ENCODE results near the gene NKX3-2. TPM values are rescaled to one million over a fixed set of nuclear protein-coding genes. Genes with fewer than 3 reads are reported as not detected.
A peak's percentile ranks its signal among the peaks of the same experiment; 100 is the strongest.

NKX3-2 gene
- polyA plus RNA-seq, 12 donors: 0.09 to 0.21 (median 0.12) TPM; not detected in 6

DNA sequence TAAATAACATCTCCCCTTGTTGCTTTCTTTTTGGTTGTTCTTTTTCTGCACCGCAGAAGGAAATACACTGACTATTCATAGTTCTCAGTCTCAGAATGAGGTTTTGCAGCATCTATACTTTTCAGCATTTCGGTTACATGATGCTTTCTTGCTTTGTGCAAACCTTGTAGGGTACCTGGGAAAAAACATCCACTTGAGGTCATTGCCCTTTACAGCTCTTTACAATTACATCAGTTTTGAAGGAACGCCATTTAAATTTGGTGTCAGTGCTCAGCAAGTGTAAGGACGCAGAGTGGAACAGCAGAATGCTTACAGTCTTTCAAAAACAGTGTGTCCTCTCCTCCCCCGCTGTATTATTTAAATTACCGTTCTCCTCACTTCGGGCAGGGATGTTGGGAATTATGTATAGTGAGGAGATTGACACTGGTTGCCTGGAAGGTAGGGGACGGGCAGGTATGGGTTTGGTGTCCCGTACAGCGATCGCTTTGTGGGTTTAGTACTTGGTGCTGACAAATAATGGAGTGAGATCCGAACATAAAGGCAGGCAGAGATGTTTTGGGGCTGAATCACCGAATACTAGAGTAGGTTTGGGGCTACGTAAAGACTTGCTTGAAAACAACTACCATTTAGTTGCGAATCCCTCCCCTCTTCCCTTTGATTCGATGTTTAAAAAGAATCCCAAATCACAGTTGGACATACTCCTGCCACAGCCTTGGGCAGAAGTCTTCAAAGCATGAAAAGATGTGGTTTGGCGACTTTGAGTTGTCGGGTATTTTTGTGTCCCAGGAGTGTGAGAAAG lies 2.0 kb upstream of the NKX3-2 start:
- no peak for DNase-seq

GRCh38 chr4:13545394-13545808 lies 1.1 kb upstream of the NKX3-2 start:
- no peak for DNase-seq

DNA sequence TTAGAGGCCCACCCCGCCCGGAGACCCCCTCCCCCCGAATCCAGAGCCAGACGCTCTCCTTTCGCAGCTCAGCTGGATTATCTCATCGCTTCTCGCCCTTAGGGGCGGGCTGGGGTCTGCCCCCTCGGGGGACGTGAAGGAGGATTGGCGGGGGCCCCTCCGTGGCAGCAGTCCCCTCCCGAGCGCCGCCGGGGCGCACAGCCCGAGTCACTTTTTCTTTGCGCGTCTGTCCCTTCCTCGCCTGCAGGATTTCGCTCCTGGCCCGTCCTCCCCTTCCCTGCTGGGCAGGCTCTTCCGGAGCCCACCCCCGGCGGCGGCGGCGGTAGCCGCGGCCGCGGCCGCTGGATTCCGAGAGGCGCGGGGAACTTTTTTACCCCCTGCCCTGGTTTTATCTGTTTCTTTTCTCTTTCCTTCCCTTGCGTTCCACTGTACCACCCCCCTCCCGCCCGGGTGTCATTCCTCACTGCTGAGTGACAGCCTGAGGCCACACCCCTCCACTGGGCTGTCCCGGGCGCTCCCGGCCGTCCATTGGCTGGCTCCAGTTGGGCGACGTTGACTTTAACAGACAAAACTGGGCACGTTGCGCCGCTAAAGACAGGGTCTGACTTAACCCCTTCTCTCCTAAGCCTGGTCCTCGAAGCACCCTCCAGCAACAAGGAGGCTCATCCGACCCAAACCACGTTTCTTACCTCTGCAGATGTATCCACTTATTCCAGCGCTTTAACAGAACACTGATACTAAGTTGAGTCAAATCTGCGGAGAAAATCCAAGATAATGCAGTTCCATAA lies 492 bp upstream of the NKX3-2 start:
- peak; percentile 81 for DNase-seq

DNA sequence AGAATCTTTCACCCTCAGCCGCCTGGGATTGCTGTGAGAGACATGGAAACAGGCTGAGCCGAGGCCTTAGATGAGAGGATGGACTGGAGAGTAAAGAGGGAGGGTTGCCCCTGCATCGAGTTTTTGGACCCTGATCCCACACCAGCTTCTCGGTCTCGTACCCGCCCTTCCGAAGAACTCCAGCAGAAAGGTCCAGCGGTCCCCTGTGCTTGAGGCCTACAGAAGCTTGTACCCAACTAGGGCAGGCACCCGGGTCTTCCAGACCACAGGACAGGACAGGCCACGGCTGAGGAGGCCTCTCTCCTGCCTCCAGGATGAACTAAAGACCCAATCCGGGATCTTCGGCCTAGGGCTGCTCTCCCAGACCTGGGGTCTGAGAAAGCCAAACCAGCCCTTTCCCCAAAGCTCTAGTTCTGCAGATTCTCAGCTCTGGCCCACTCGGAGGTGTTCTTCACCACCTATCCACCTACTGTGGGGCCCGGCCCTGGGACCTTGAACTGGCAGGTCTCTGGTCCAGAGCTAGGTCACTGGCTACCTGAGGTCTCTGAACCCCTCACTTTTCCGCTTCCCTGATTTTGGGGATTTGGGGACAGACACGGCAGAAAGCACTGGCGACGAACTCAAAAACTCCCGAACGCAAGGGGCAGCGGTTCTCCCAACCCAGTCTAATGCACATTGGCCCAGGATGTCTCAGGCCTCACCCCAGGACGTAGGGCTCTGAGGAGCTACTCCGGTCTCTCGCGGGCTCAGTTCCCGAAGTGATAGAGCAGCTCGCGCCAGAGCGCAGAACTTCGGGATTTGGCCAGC lies 1.1 kb downstream of the NKX3-2 start:
- DNase-seq: no peak

DNA sequence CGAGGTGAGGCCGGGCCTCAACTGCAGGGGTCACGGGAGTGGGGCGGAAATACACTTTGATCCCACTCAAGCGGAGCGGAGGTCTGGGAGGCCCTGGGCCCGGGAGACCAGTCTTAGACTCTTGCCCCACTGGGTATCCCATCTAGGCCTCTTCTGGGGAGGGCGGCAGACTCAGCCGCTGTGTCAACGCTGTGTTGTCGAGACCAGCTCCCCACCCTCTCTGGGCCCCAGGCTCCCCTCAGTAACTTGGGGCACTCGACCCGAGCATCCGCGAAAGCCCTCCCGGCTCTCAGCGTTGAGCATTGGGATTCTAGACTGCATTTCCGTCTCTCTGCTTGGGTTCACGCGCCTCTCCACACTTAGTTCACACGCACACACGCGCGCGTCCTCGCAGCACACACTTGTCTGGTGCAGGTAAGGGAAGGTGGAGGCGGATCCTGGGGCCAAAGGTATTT lies 1.7 kb downstream of the NKX3-2 start:
- DNase-seq: no peak

DNA sequence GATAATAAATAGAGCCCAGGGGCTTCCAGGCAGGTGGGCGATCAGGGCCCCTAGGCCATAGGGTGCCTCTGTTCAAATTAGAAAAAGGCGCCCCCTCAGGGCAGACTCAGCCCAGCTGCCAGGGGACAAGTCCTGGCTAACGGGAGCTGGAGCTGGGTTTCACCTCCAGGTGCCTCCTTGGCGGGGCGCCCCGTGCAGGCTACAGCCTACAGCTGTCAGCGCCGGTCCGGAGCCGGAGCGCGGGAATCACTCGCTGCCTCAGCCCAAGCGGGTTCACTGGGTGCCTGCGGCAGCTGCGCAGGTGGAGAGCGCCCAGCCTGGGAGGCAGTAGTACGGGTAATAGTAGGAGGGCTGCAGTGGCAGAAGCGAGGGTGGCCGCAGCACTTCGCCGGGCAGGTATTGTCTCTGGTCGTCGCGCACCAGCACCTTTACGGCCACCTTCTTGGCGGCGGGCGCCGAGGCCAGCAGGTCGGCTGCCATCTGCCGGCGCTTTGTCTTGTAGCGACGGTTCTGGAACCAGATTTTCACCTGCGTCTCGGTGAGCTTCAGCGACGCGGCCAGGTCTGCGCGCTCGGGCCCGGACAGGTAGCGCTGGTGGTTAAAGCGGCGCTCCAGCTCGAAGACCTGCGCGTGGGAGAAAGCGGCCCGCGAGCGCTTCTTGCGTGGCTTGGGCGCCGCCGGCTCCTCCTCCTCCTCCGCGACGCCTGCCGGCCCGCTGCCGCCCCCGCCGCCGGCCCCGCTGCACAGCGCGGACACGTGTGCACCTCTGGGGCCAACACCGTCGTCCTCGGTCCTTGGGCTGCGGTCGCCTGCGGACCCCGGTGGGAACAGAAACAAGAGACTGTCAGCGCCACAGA lies 2.4 kb downstream of the NKX3-2 start:
- DNase-seq: no peak

DNA sequence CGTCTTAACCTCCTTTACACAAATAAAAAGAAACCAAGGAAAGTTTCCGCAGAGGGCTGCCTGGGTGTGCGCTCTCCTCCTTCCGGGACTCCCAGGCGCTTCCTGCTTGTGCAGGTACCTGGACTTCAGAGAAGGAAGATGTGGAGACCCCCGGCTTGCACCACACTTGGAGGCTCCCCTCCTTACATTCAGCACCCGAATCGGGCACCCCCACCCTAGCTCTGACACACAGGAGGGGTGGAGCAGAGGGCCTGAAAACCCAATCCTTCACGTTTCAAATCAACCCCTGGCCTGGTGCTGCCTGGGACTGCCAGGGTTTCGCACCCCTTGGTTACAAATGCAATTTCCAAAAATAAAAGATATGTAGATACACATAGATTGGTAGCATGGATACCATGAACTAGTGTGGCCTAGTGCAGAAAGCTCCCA lies 3.1 kb downstream of the NKX3-2 start:
- DNase-seq: no peak

DNA sequence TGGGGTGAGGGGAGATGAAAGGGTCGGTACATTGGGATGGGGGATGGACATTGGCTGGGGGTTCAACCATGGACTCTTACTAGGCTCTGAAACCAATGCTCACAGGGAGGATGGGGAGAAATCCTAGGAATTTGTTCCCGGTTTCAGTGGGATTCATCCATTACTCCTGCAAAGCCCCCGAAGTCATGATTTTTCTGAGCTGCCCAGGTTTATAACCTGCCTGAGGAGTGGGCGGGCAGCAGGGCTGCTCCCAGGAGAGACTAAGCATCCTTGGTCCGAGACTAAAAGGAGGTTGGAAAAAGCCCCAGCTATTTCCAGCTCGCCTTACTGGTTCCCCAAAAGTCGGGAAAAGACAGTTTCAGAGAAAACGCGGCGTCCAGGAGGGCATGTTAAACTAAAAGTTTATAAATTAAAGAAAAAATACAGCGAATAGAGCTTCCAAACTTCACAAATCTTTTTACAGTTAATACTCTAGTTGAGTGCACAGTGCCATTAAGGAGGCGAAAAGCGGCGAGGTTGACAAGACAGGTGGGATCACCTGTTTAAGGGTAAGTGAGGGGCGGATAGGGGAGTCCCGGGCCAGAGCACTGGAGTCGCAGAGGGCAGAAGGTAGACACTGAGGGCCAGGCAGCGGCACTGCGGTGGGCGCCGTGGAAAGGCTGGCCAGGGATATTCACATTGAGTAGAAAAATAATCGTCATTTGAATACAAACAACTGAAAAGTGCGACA lies 3.7 kb downstream of the NKX3-2 start:
- DNase-seq: no peak

DNA sequence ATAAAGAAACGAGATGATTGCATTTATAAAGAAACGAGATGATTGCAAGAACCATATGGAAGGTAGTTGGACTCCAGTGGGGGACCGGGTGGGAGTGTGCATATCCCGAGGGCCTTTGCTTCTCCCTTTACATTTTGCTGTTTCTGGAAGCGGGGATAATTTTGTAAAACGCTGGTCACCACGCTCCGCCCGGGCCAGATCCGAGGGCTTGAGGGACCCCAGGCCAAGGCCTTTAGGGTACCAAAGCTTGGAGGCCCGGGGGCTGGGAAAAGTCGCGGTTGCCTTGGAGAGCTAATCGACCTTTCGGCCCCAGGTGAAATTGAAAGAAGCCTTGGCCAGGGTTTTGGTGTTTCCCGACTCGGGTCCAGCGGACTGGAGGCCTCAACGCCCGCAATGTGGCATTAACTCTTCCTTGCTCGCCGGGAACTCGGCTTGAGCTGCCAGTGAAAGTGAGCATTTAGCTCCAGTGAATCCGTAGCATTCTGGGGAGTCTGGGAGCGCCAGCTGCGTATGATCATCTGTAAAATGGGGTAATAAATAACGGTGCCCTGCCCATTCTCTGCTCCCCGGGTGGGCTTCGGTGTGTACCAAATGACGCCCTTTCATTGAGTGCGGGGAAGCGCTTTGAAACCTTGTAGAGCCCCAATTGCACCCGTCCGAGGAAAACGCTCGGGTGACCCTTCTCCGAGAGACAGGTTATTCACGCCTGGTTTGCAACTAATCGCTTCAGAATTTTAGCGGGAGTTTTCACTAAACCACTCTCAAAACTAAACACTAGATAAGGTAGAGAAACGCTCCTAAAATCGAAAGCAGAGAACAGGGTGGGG lies 4.5 kb downstream of the NKX3-2 start:
- no peak for DNase-seq

DNA sequence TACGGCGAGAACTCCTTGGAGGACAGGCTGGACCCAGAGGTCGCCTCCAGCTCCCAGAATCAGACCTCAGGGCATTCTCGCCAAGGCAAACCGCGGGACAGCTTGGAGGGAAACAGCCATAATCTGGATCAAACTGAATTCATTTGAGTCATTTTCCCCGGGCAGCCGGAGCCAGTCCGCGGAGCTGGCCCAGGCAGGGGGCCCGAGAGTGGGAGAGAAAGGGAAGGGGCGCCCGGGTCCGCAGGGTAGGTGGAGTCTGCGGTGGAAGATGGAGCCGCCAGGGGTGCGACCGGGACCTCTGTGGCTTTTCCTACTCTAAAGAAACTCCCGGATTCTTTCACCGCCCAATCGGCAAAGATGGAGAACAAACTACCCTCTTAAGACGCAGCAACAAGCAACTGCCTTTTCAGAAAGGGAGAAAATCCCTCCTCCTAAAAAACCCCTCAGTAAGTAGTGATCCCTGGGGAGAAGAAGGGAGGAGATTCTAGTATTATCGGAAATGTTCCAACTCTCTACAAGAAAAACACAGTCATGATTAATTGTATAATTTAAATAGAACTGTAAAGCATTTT lies 5.2 kb downstream of the NKX3-2 start:
- no peak for DNase-seq

DNA sequence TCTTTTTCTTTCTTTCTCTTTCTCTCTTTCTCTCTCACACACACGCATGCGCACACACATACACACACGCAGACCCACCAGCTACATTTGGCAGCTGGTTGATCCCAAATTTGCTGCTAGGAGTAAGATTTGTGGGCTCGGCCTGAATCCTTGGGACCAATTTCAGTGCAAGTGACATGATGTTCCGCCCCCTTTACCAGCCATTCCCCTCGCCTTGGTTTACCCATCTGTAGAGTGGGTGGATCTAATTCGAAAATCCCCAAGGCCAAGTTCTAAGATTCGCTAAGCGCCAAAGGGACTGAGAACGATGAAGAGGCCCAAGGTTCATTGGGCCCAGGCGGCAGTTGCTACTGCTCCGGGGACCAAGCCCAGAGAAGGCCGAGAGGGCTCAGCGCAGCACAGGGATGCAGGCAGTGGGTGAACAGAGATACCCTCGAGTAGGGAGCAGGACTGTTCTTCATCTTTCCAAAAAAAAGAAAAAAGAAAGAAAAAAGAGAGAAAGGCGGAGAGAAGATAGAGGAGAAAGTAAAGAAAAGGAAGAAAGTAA lies 5.8 kb downstream of the NKX3-2 start:
- no peak for DNase-seq

- DNase-seq: no peak
Measured at GRCh38 chr4:13537832-13538177, 6.5 kb downstream of the NKX3-2 start.

DNA sequence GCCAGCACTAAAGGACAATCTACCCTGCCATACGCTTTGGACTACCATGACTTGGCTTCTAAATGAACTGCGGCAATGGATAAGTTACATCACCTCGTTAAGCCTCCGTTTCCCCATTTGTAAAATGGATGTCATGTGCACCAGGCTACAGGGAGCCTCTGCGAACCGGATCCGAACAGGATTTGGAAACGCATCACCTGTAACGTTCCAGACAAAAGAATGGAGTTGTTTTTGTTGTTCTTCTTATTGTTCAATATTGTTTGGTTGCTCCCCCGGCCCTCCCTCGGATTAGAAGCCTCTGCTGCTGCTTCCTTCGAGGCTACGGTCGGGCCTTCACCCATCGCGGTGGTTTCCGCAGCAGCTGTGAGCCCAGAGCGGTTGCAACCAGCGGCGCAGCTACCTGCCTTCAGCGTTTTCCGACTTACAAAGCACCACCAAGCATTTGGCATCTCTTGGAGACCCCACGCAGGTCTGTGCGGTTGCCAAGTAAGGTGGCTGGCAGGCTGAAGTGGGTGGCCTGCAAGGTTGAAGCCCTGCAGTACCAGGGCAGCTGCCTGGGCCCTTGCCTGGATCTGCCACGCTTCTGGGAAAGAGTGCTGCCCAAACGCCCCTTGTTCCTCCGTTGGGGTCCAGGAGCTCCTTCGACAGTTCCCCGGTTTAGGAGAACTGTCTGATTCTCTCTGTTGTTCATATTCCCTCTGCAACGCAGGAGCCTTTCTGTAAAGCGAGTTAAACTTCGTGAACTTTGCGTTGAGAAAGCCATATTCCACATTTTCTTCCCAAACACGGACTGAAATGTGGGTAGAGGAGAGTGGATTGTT lies 7.1 kb downstream of the NKX3-2 start:
- no peak for DNase-seq

- DNase-seq: no peak
Measured at GRCh38 chr4:13536607-13537006, 7.7 kb downstream of the NKX3-2 start.

- DNase-seq: no peak
Measured at GRCh38 chr4:13535708-13536361, 8.5 kb downstream of the NKX3-2 start.

DNA sequence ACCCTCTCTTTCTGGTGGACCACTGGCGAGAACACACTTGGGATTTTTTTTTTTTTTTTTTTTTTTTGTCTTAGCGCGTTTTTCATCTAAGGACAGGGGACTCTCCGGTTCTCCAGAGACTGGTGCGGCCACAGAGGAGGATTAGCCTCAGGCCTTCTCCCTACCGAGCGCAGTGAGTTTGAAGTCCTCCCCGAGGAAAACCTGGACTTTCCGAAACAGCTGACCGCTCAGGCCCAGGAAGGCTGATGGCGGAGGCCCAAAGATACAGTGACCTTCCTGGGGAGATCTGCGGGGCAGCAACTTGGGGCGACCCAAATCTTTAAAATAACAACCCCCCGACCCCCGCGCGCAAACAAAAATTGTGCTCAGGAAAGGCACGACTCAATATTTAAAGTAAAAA lies 9.2 kb downstream of the NKX3-2 start:
- DNase-seq: no peak

DNA sequence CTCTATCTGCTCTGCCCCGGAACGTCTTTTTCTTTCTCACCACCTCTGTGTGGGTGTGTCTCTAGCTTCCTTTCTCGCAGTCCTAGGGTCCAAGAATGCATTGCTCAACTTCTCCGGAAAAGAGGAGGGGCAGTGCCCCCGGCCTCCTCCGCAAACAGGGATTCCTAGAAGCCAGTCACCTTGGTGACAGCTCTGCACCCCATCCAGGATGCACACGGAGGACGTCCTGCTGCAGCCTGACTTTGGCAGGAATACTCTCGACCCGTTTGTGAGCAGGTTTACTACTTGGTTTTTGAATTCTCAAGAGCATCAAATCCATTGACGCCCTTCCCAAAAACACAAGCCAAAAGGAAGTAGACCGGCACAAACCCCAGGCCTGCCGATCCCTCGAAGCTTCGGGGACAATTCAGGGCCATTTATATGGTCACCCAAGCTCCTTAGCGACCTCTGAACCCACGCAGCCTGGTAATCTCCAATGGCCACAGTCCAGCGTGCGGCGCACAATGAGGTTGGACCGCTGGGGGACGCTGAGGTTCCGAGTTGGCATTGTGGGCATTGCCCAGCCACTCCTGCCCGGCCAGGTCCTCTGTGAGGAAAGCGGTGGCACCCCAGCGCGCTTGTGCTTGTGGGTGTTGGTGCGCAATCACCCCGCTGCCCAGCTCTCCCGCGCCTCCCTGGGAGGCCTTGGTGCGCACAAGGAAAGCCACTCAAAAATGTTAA lies 9.8 kb downstream of the NKX3-2 start:
- DNase-seq: no peak

All from muscle of arm (tissue), 12 donors.